ENCODE measurements around the gene RMRP. TPM values are rescaled to one million over a fixed set of nuclear protein-coding genes. Genes with fewer than 3 reads are reported as not detected.

Gene RMRP
- total and polyA plus RNA-seq, 2 experiments from 2014 or later = 3,174 TPM; not detected in 1

DNA sequence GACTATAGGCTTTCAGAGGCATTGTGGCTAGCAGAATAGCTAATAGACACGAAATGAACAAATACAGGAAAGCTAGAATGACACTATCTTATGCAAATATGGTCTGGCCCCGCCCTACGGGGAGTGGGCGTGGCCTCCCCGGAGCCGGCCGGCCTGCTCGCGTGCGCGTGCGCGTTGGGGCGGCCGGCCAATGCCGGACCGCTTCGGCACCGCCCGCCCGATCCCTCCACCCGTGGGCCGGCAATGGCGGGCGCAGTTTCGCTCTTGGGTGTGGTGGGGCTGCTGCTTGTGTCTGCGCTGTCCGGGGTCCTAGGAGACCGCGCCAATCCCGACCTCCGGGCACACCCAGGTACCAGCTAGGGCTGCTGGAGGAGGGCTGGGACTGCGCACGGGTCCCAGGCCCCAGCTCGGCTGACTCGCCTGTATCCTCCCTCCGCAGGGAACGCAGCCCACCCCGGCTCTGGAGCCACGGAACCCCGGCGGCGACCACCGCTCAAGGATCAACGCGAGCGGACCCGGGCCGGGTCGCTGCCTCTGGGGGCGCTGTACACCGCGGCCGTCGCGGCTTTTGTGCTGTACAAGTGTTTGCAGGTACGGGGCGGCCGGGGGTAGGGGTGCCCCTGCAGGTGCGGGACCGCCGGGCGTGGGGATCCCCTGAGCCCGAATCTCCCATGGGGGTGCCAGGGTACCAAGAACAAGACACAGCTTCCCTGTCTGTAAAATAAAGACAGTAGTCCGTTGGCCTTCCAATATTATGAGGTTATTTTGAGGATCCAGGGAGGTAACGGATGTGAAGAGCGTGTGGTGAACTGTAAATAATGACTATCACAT, 533 bp upstream of the RMRP start, which contains the start of gene CCDC107:
Gene CCDC107, plus strand, starts transcription at position 156 of the 831 bp plus-strand sequence. Its CDS starts 88 bp downstream, at position 244.
- H3K79me2 ChIP-seq = peaks cover 11% of the 10 kb centered on the region
- peak; percentile 96 for DNase-seq (ENCODE audit: low spot score)
- H3K4me3 ChIP-seq = peak within 1 kb of the TSS; percentile 50
- peak within 1 kb of the TSS; percentile 70 for H3K4me2 ChIP-seq
- TF ChIP-seq EZH2phosphoT487 (IDR thresholded peaks at IDR 0.05; ENCODE audit: low read depth, severe bottlenecking, unreplicated experiment) = no peak
- peak; percentile 86 for TF ChIP-seq CTCF (IDR thresholded peaks at IDR 0.05; ENCODE audit: poor library complexity)
- 1% methylated on average over 62 of the region's 67 CpGs for WGBS (ENCODE audit: low lambda C conversion rate, missing lambda C conversion rate)
- no peaks in the 10 kb centered on the region for H3K36me3 ChIP-seq (replicated peaks; ENCODE audit: insufficient read depth, low read depth)
- no peaks in the 10 kb centered on the region for H3K9me2 ChIP-seq (replicated peaks; ENCODE audit: insufficient read depth)
- H3K4me1 ChIP-seq (ENCODE audit: insufficient read depth) = peaks cover 6% of the 10 kb centered on the region
- H4K20me1 ChIP-seq (ENCODE audit: insufficient read depth, poor library complexity, severe bottlenecking) = no peaks in the 10 kb centered on the region
- H3K9me3 ChIP-seq (ENCODE audit: low read depth) = no peaks in the 10 kb centered on the region
- peak within 1 kb of the TSS; percentile 98 for H3K27ac ChIP-seq
- H2AFZ ChIP-seq = peak within 1 kb of the TSS; percentile 38
- H3K27me3 ChIP-seq = no peaks in the 10 kb centered on the region

DNA sequence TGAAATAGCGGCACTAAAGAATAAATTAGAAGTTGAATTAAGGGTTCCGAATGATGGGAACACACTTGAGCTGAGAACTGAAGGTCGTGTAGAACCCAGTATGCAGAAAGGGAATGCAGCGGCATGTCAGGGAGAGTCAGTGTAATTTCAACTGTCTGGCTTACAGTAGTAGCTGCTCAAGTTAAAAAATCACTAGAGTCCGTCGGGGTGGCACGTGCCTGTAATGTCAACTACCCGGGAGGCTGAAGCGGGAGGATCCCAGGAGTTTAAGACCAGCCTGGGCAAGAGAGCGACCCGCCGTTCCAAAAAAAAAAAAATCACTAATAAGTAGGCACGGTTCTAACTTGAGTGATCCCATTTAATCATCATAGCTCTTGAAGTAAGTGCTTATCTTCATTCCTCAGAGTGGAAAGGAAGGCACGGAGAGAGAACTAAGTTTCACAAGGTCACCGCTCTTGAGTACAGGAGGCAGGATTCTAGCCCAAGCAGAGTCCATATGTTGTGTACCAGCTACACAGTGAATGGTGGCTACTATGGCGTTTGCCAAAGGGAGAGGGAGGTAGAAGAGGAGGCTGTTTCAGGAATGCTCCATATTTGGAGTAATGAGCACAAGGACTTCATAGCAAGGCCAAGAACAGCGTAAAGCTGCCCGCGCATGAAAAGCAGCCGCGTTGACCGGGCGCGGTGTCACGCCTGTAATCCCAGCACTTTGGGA, 831 bp downstream of the RMRP start:
- TF ChIP-seq EZH2 (IDR thresholded peaks at IDR 0.05; ENCODE audit: borderline replicate concordance) = no peak
- no peak for TF ChIP-seq EZH2phosphoT487 (IDR thresholded peaks at IDR 0.05; ENCODE audit: low read depth, severe bottlenecking, unreplicated experiment)
- TF ChIP-seq CTCF (IDR thresholded peaks at IDR 0.05; ENCODE audit: poor library complexity) = no peak
- Histone ChIP-seq H3K4me2 (peak overlapping the region; percentile 70), H3K27me3 (no peaks in the 10 kb centered on the region), H3K36me3 (replicated peaks; ENCODE audit: insufficient read depth, low read depth) (no peaks in the 10 kb centered on the region), H3K27ac (peak overlapping the region; percentile 98), H4K20me1 (ENCODE audit: insufficient read depth, poor library complexity, severe bottlenecking) (no peaks in the 10 kb centered on the region), H3K4me1 (ENCODE audit: insufficient read depth) (peaks cover 10% of the 10 kb centered on the region), H3K4me3 (no peak overlapping the region), H3K9me2 (replicated peaks; ENCODE audit: insufficient read depth) (no peaks in the 10 kb centered on the region), H2AFZ (peak overlapping the region; percentile 11), H3K79me2 (peaks cover 11% of the 10 kb centered on the region), H3K9me3 (ENCODE audit: low read depth) (no peaks in the 10 kb centered on the region)
- DNase-seq (ENCODE audit: low spot score) = peak; percentile 59
- WGBS (ENCODE audit: low lambda C conversion rate, missing lambda C conversion rate) = 34% methylated on average over 25 of the region's 25 CpGs

GRCh38 chr9:35656348-35656747, 1.5 kb downstream of the RMRP start:
- Histone ChIP-seq H4K20me1 (ENCODE audit: insufficient read depth, poor library complexity, severe bottlenecking) (no peaks in the 10 kb centered on the region), H3K27me3 (no peaks in the 10 kb centered on the region), H3K36me3 (replicated peaks; ENCODE audit: insufficient read depth, low read depth) (no peaks in the 10 kb centered on the region), H3K4me3 (no peak overlapping the region), H3K9me3 (ENCODE audit: low read depth) (no peaks in the 10 kb centered on the region), H2AFZ (no peak overlapping the region), H3K79me2 (peaks cover 11% of the 10 kb centered on the region), H3K27ac (peak overlapping the region; percentile 98), H3K9me2 (replicated peaks; ENCODE audit: insufficient read depth) (no peaks in the 10 kb centered on the region), H3K4me1 (ENCODE audit: insufficient read depth) (peaks cover 11% of the 10 kb centered on the region), H3K4me2 (no peak overlapping the region)
- no peak for DNase-seq (ENCODE audit: low spot score)
- TF ChIP-seq EZH2phosphoT487 (IDR thresholded peaks at IDR 0.05; ENCODE audit: low read depth, severe bottlenecking, unreplicated experiment) = no peak
- no peak for TF ChIP-seq CTCF (IDR thresholded peaks at IDR 0.05; ENCODE audit: poor library complexity)
- TF ChIP-seq EZH2 (IDR thresholded peaks at IDR 0.05; ENCODE audit: borderline replicate concordance) = no peak
- WGBS (ENCODE audit: low lambda C conversion rate, missing lambda C conversion rate) = 88% methylated on average over 17 of the region's 17 CpGs
